AG04450 (cell line): ENCODE results near the gene PLEKHF1. TPM values are rescaled to one million over a fixed set of nuclear protein-coding genes. Genes with fewer than 3 reads are reported as not detected.

Source experiments
- CTCF ChIA-PET: fragments of 300-600, 350-600 bp; formaldehyde crosslinking; extraction: SDS; loops from one replicate; lab custom pipeline; 2022; ENCODE audit warnings: antibody characterized with exemption, inconsistent platforms; lab: Charles Lee
- POLR2A ChIA-PET: fragments of 350-600 bp; formaldehyde crosslinking; extraction: SDS; loops from one replicate; lab custom pipeline; 2021; ENCODE audit warnings: antibody characterized with exemption, inconsistent platforms; lab: Yijun Ruan, JAX
- DNase-seq: peaks from one replicate; pipeline ENCODE4 v3.0.0-alpha.2; 2011; ENCODE audit warnings: low read depth, low spot score
- H3K27ac ChIP-seq: one replicate; pipeline ENCODE4 v1.5.1; 2012; ENCODE audit warnings: low read depth, low read length, control low read depth
- H3K27me3 ChIP-seq: one replicate; pipeline ENCODE4 v1.6.0; 2012; ENCODE audit warnings: low read length; ENCODE audit not compliant: control insufficient read depth, insufficient read depth
- H3K4me3 ChIP-seq: 2 replicates; pipeline ENCODE4 v1.5.1; 2011; ENCODE audit warnings: mild to moderate bottlenecking, low read depth, low read length, control low read depth
- H3K9me3 ChIP-seq: 2 replicates; pipeline ENCODE4 v1.5.1; 2012; ENCODE audit warnings: low read length; ENCODE audit not compliant: control insufficient read depth, insufficient read depth
- polyA plus RNA-seq: library from polyadenylated mRNA; depleted of rRNA; stranded (reverse); fragments of >200 nt; gene quantifications from 2 replicates; pipeline ENCODE4 v1.2.3, GENCODE V29; 2011
- TF ChIP-seq, protein P1 (sequence below): IDR thresholded peaks from 2 replicates; pipeline ENCODE4 v1.5.1; 2011; ENCODE audit warnings: low read depth, low read length, control low read depth, inconsistent platforms

PLEKHF1 gene
- polyA plus RNA-seq, 1 experiment: 5.4 TPM

- H3K4me3 ChIP-seq: no peak overlapping the region
- H3K9me3 ChIP-seq: no peaks in the 10 kb centered on the region
- POLR2A ChIA-PET: no interaction called here
- H3K27ac ChIP-seq: no peak overlapping the region
- H3K27me3 ChIP-seq: peaks cover 4% of the 10 kb centered on the region
- DNase-seq: no peak
- CTCF ChIA-PET: interaction anchor here (1.9 kb wide), 1 partner anchor 21 kb away, joined by 10 read pairs; no protein-coding TSS in a partner anchor
- TF ChIP-seq, protein P1, sequence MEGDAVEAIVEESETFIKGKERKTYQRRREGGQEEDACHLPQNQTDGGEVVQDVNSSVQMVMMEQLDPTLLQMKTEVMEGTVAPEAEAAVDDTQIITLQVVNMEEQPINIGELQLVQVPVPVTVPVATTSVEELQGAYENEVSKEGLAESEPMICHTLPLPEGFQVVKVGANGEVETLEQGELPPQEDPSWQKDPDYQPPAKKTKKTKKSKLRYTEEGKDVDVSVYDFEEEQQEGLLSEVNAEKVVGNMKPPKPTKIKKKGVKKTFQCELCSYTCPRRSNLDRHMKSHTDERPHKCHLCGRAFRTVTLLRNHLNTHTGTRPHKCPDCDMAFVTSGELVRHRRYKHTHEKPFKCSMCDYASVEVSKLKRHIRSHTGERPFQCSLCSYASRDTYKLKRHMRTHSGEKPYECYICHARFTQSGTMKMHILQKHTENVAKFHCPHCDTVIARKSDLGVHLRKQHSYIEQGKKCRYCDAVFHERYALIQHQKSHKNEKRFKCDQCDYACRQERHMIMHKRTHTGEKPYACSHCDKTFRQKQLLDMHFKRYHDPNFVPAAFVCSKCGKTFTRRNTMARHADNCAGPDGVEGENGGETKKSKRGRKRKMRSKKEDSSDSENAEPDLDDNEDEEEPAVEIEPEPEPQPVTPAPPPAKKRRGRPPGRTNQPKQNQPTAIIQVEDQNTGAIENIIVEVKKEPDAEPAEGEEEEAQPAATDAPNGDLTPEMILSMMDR: no peak
These were observed 33.8 kb upstream of the PLEKHF1 start for GRCh38 chr19:29631450-29631849.

- TF ChIP-seq, protein P1: no peak
- H3K4me3 ChIP-seq: no peak overlapping the region
- H3K27ac ChIP-seq: no peak overlapping the region
- CTCF ChIA-PET: interaction anchor here (1.6 to 1.7 kb wide), 4 partner anchors 12 to 83 kb away, joined by 3 to 10 read pairs (median 6); no protein-coding TSS in a partner anchor
- POLR2A ChIA-PET: no interaction called here
- H3K27me3 ChIP-seq: peaks cover 9% of the 10 kb centered on the region
- H3K9me3 ChIP-seq: no peaks in the 10 kb centered on the region
- DNase-seq: no peak
These were observed 31.3 kb upstream of the PLEKHF1 start for GRCh38 chr19:29634002-29634401.

GRCh38 chr19:29634423-29635130 is 30.7 kb upstream of the PLEKHF1 start:
- Histone ChIP-seq H3K27me3 (peaks cover 9% of the 10 kb centered on the region), H3K9me3 (no peaks in the 10 kb centered on the region), H3K27ac (no peak overlapping the region), H3K4me3 (no peak overlapping the region)
- ChIA-PET CTCF (interaction anchor here (1.6 to 1.7 kb wide), 4 partner anchors 12 to 82 kb away, joined by 3 to 10 read pairs (median 6); no protein-coding TSS in a partner anchor), POLR2A (no interaction called here)
- no peak for DNase-seq
- TF ChIP-seq, protein P1: no peak

DNA sequence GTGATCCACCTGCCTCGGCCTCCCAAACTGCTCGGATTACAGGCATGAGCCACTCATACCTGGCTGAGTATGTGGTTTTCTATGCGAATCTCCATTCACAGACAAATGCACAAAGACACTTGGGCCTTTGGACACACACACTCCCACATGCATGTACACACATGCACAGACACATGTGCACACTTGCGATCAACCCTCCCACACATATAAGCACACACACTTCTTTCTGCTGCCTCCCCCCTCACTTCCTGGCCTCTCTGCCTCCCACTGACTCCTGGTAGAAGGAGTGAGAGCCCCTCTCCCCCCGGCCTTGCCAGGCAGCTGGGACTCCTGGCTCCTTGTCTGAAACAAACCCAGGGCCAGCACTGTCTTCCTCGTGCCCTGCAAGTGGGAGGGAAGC is 29.3 kb upstream of the PLEKHF1 start:
- TF ChIP-seq, protein P1: no peak
- Histone ChIP-seq H3K9me3 (no peaks in the 10 kb centered on the region), H3K27me3 (peaks cover 9% of the 10 kb centered on the region), H3K4me3 (no peak overlapping the region), H3K27ac (no peak overlapping the region)
- POLR2A ChIA-PET: no interaction called here
- CTCF ChIA-PET: no interaction called here
- DNase-seq: no peak
